HL-60 (cell line): ENCODE measurements around the gene MAB21L3.

Experiments used
- CTCF ChIP-seq: IDR thresholded peaks from one replicate; pipeline ENCODE4 v1.5.1; 2011; ENCODE audit warnings: low read length, control low read depth, inconsistent platforms; ENCODE audit not compliant: insufficient read depth
- GABPA ChIP-seq: IDR thresholded peaks from 2 replicates; pipeline ENCODE4 v1.6.1; 2012; ENCODE audit warnings: low read depth
- POLR2AphosphoS5 ChIP-seq: IDR thresholded peaks from 2 replicates; pipeline ENCODE4 v1.6.1; 2012; ENCODE audit warnings: low read depth

- TF ChIP-seq CTCF (no peak), POLR2AphosphoS5 (no peak), GABPA (no peak)
These were observed 19.2 kb downstream of the MAB21L3 start for GRCh38 chr1:116130356-116130755.
